ENCODE data around the gene MAB21L3.

DNA sequence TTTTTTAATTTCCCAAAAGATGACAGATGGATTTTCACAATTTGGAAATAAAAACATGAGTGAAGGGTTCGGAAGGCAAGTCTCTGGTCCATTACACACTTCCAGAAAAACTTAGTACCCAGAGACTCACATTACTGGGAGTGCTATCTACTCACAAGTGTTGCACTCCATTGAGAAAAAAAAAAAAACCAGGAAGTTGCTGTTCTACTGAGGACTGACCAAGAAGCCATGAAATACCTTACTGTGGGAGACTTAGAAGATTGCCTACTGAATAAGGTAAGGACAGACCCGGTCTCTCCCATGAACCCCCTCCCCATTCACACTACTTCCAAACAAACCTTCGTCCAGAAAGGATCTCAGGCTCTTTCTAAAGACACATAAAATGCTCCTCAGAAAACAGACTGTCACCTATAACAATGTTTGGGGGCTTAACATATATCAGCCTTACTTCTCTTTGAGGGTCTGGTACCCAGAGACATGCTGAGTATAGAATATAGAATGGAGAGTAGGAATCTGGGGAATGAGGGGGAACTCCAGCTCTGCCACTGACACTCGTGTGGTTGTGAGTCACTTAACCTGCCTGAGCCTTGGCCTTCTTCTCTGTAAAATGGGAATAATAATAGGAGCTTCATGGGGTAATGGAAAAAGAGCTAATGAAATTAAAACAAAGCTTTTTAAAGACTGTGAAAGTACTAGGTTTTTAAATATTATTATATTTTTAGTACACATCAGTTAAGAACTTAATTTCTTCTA is 1.4 kb downstream of the MAB21L3 start:
- TF ChIP-seq, protein P1, sequence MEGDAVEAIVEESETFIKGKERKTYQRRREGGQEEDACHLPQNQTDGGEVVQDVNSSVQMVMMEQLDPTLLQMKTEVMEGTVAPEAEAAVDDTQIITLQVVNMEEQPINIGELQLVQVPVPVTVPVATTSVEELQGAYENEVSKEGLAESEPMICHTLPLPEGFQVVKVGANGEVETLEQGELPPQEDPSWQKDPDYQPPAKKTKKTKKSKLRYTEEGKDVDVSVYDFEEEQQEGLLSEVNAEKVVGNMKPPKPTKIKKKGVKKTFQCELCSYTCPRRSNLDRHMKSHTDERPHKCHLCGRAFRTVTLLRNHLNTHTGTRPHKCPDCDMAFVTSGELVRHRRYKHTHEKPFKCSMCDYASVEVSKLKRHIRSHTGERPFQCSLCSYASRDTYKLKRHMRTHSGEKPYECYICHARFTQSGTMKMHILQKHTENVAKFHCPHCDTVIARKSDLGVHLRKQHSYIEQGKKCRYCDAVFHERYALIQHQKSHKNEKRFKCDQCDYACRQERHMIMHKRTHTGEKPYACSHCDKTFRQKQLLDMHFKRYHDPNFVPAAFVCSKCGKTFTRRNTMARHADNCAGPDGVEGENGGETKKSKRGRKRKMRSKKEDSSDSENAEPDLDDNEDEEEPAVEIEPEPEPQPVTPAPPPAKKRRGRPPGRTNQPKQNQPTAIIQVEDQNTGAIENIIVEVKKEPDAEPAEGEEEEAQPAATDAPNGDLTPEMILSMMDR (IDR thresholded peaks at IDR 0.05): no peak
- no peak for TF ChIP-seq POLR2A (IDR thresholded peaks at IDR 0.05)
